HepG2 (cell line): ENCODE data around the gene TCF7L2. TPM values are rescaled to one million over a fixed set of nuclear protein-coding genes. Genes with fewer than 3 reads are reported as not detected.

ENCODE experiments used
- ATAC-seq: fragments of 200-7000 bp; cut with Tn5 transposase; 3 replicates; pipeline ENCODE4 v1.9.1; 2020; ENCODE audit warnings: mild to moderate bottlenecking, moderate library complexity
- BruUV-seq: library from RNA; stranded (reverse); fragments of 400-500 nt; replicated peaks from 2 replicates; lab custom pipeline; 2021; lab: Mats Ljungman, UMichigan
- CTCF ChIA-PET: fragments of 300-600 bp; formaldehyde crosslinking; extraction: SDS; loops from one replicate; lab custom pipeline; 2021; ENCODE audit warnings: low total read pairs, inconsistent platforms, low intra/inter-chr PET ratio; lab: Yijun Ruan, JAX
- POLR2A ChIA-PET: fragments of 350-600 bp; sonication (Branson Sonifier 250); formaldehyde crosslinking; loops from one replicate; lab custom pipeline; 2020; ENCODE audit warnings: antibody characterized with exemption, inconsistent platforms; lab: Yijun Ruan, JAX
- DNase-seq: peaks from one replicate; pipeline ENCODE4 v3.0.0-alpha.2; 2015; ENCODE audit warnings: low spot score
- FAIRE-seq: peaks from 3 replicates; lab custom pipeline; 2011; peaks lifted over from hg19 to GRCh38; lab: Jason Lieb, UNC
- H2AFZ ChIP-seq: one replicate; pipeline ENCODE4 v1.6.1; 2011; ENCODE audit warnings: low read length, inconsistent platforms
- H3K27ac ChIP-seq: fragments of 300-600 bp; 3 replicates; pipeline ENCODE4 v1.8.0; 2011; ENCODE audit warnings: mixed run types, mild to moderate bottlenecking, mixed read lengths, low read length, inconsistent platforms; ENCODE audit not compliant: insufficient read depth; ENCODE audit errors: extremely low read length
- H3K27me3 ChIP-seq, 2 experiments: fragments of 200-600 bp in 1 of 2; 2 replicates in 1 of 2; 3 replicates in 1 of 2; pipeline versions ENCODE4 v1.6.0 to v1.8.0; 2011; ENCODE audit warnings: low read length in 2 of 2, mild to moderate bottlenecking in 2 of 2, moderate library complexity in 2 of 2, inconsistent platforms in 1 of 2; ENCODE audit not compliant: insufficient read depth in 2 of 2, control insufficient read depth in 1 of 2
- H3K36me3 ChIP-seq, 2 experiments: fragments of 200-600 bp in 1 of 2; replicated peaks in 1 of 2; 2 replicates in 1 of 2; 3 replicates in 1 of 2; pipeline versions ENCODE4 v1.5.1 to v1.8.0; 2011; ENCODE audit warnings: low read length in 2 of 2, inconsistent platforms in 1 of 2; ENCODE audit not compliant: insufficient read depth in 2 of 2, control insufficient read depth in 1 of 2
- H3K4me1 ChIP-seq: 2 replicates; pipeline ENCODE4 v1.5.1; 2012; ENCODE audit warnings: low read length, inconsistent platforms; ENCODE audit not compliant: insufficient read depth
- H3K4me2 ChIP-seq: 2 replicates; pipeline ENCODE4 v1.6.0; 2011; ENCODE audit warnings: low read depth, low read length, inconsistent platforms
- H3K4me3 ChIP-seq, 3 experiments: fragments of 200-600 bp in 1 of 3; sonication (generic), shearing (Covaris generic) in 1 of 3; replicated peaks in 1 of 3; 2 replicates each; pipeline ENCODE4 v1.5.1; 2011 to 2016; ENCODE audit warnings: low read length in 3 of 3, inconsistent platforms in 2 of 3, low read depth in 2 of 3, mild to moderate bottlenecking in 2 of 3, control low read depth in 1 of 3, mixed read lengths in 1 of 3; ENCODE audit not compliant: insufficient read depth in 1 of 3
- H3K79me2 ChIP-seq: one replicate; pipeline ENCODE4 v1.6.1; 2011; ENCODE audit warnings: low read length, inconsistent platforms; ENCODE audit not compliant: insufficient read depth
- H3K9ac ChIP-seq: 2 replicates; pipeline ENCODE4 v1.6.0; 2011; ENCODE audit warnings: mild to moderate bottlenecking, low read depth, low read length, inconsistent platforms; ENCODE audit not compliant: insufficient read depth
- H3K9me3 ChIP-seq: 2 replicates; pipeline ENCODE4 v1.5.1; 2012; ENCODE audit warnings: mild to moderate bottlenecking, low read length
- H4K20me1 ChIP-seq: 2 replicates; pipeline ENCODE4 v1.6.0; 2011; ENCODE audit warnings: inconsistent platforms, mild to moderate bottlenecking, low read length, moderate library complexity; ENCODE audit not compliant: insufficient read depth
- ESRRA ChIP-seq: sonication (generic); formaldehyde crosslinking; IDR thresholded peaks from 2 replicates; pipeline ENCODE4 v1.5.1; 2020; ENCODE audit warnings: mild to moderate bottlenecking, low read depth, missing genetic modification reagents
- HNRNPH1 ChIP-seq: fragments of 200-400 bp; formaldehyde crosslinking; optimal IDR thresholded peaks from 2 replicates; pipeline ENCODE3; 2017; ENCODE audit warnings: mild to moderate bottlenecking, low read depth, low read length
- JUNB ChIP-seq: sonication (generic); formaldehyde crosslinking; IDR thresholded peaks from 2 replicates; pipeline ENCODE4 v1.8.0; 2022; ENCODE audit warnings: missing genetic modification reagents, mild to moderate bottlenecking, borderline replicate concordance
- PRMT3 ChIP-seq: sonication (generic); formaldehyde crosslinking; IDR thresholded peaks from 2 replicates; pipeline ENCODE4 v1.8.1; 2022; ENCODE audit warnings: low read depth, mild to moderate bottlenecking, moderate library complexity, missing genetic modification reagents, borderline replicate concordance
- SRSF4 ChIP-seq: fragments of 200-400 bp; formaldehyde crosslinking; IDR thresholded peaks from one replicate; pipeline ENCODE4 v1.6.1; 2018; ENCODE audit warnings: mild to moderate bottlenecking, low read depth, low read length, moderate library complexity; ENCODE audit not compliant: poor library complexity, severe bottlenecking
- THYN1 ChIP-seq: sonication (generic); formaldehyde crosslinking; IDR thresholded peaks from 2 replicates; pipeline ENCODE4 v1.8.1; 2023; ENCODE audit warnings: low read depth, mild to moderate bottlenecking, moderate library complexity, missing genetic modification reagents, borderline replicate concordance
- ZFX ChIP-seq: sonication (generic); formaldehyde crosslinking; IDR thresholded peaks from 2 replicates; pipeline ENCODE4 v1.4.0; 2020; ENCODE audit warnings: mild to moderate bottlenecking, low read depth, missing genetic modification reagents, moderate library complexity
- ZNF564 ChIP-seq: sonication (generic); formaldehyde crosslinking; IDR thresholded peaks from 2 replicates; pipeline ENCODE4 v1.8.1; 2023; ENCODE audit warnings: mild to moderate bottlenecking, missing genetic modification reagents
- ZNF569 ChIP-seq: sonication (generic); formaldehyde crosslinking; IDR thresholded peaks from 2 replicates; pipeline ENCODE4 v1.5.0; 2020; ENCODE audit warnings: mild to moderate bottlenecking, missing genetic modification reagents, moderate library complexity, borderline replicate concordance
- ZNF737 ChIP-seq: sonication (generic); formaldehyde crosslinking; IDR thresholded peaks from 2 replicates; pipeline ENCODE4 v1.5.0; 2020; ENCODE audit warnings: missing genetic modification reagents, mild to moderate bottlenecking, borderline replicate concordance
- ZNF782 ChIP-seq: sonication (generic); formaldehyde crosslinking; IDR thresholded peaks from 2 replicates; pipeline ENCODE4 v1.4.0; 2020; ENCODE audit warnings: missing genetic modification reagents, mild to moderate bottlenecking, borderline replicate concordance
- ZNF878 ChIP-seq: sonication (generic); formaldehyde crosslinking; IDR thresholded peaks from 2 replicates; pipeline ENCODE4 v1.8.1; 2023; ENCODE audit warnings: mild to moderate bottlenecking, missing genetic modification reagents, moderate library complexity
- WGBS: methylation state at CpG from one replicate; pipeline ENCODE4 v1.1.6; 2017; ENCODE audit warnings: low lambda C conversion rate; 5-methylcytosine and 5-hydroxymethylcytosine counted together
- in situ Hi-C: cut with HindIII; loops from 2 replicates; pipeline ENCODE4 v1.10.0; 2017; ENCODE audit warnings: low pct_unique_long_range_greater_than_20kb; ENCODE audit not compliant: extremely low pct_ligation_motif_present
- intact Hi-C: fragments of 100-400 bp; cut with micrococcal nuclease; formaldehyde crosslinking; loops from one replicate; pipeline ENCODE4 v1.10.0; 2022; ENCODE audit not compliant: unreplicated experiment
- polyA plus RNA-seq, 8 experiments: library from polyadenylated mRNA; depleted of rRNA in 3 of 8; stranded (reverse) in 7 of 8; unstranded in 1 of 8; fragments of >200 nt; fragmentation: Illumina TruSeq in 4 of 8; extraction: Trizol in 4 of 8; gene quantifications; 2 replicates each; pipeline versions ENCODE4 v1.2.1 to v1.2.3, GENCODE V29; 2011 to 2016; ENCODE audit warnings: low read depth in 4 of 8, missing spikeins in 1 of 8, mixed read lengths in 1 of 8; ENCODE audit not compliant: insufficient read depth in 1 of 8
- total RNA-seq, 5 experiments: library from RNA; depleted of rRNA; stranded (reverse); fragments of >200 nt; fragmentation: Illumina TruSeq; extraction: Trizol; gene quantifications; 2 replicates each; pipeline ENCODE4 v1.2.3, GENCODE V29; 2016; ENCODE audit warnings: low read depth in 1 of 5
- TF ChIP-seq, protein P1 (sequence below): sonication (generic); formaldehyde crosslinking; IDR thresholded peaks from 2 replicates; pipeline ENCODE4 v1.4.0; 2020; ENCODE audit warnings: mild to moderate bottlenecking, missing genetic modification reagents
- TF ChIP-seq, protein P2 (sequence below): sonication (generic); formaldehyde crosslinking; IDR thresholded peaks from 2 replicates; pipeline ENCODE4 v1.9.0; 2022; ENCODE audit warnings: missing genetic modification reagents, mild to moderate bottlenecking, borderline replicate concordance

Gene TCF7L2
- total and polyA plus RNA-seq, 2 of the 13 experiments (the other 11 are each of a cell fraction or from before 2014, with no cell fraction given) = 3.9 to 13.7 TPM

DNA sequence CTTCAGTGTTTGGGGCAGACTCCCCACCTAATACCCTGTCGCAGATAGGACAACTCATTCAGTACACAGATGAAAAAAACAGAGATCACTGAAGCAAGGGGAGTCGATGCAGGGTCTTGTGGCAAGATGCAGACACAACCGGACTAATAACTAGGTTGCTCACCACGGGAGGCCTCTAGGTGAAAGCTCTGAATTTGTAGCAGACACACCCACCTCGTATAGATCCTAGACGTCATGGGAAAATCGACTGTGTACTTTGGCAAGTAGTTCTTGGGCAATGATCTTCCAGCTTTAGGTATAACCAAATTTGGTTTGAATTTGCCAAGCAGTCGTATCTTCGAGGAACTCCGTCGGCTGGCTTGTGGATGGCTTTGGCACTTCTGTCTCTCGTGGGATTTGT is 88.1 kb downstream of the TCF7L2 start:
- peaks cover 20 to 42% of the 10 kb centered on the region in 2 experiments; a peak in 4 of 5 replicates for H3K36me3 ChIP-seq
- CTCF ChIA-PET = no interaction called here
- H3K9me3 ChIP-seq = no peaks in the 10 kb centered on the region
- H3K79me2 ChIP-seq = peaks cover 70% of the 10 kb centered on the region
- no peak overlapping the region for H3K27ac ChIP-seq
- in situ Hi-C loops = no loop called here
- peaks cover 61% of the 10 kb centered on the region for H4K20me1 ChIP-seq
- ATAC-seq (no peak), FAIRE-seq (no peak), DNase-seq (no peak)
- TF ChIP-seq HNRNPH1 (no peak), PRMT3 (no peak)
- no TSS peak for BruUV-seq
- H2AFZ ChIP-seq = no peak overlapping the region
- H3K9ac ChIP-seq = no peak overlapping the region
- POLR2A ChIA-PET = interaction anchor here (1.1 kb wide), 1 partner anchor 21 kb away, joined by 3 read pairs; no protein-coding TSS in a partner anchor
- intact Hi-C loops = no loop called here
- WGBS = 89% methylated on average over 12 of the region's 12 CpGs
- no peak overlapping the region for H3K4me2 ChIP-seq
- H3K4me3 ChIP-seq = no peak overlapping the region
- H3K4me1 ChIP-seq = peaks cover 28% of the 10 kb centered on the region
- no peaks in the 10 kb centered on the region for H3K27me3 ChIP-seq

DNA sequence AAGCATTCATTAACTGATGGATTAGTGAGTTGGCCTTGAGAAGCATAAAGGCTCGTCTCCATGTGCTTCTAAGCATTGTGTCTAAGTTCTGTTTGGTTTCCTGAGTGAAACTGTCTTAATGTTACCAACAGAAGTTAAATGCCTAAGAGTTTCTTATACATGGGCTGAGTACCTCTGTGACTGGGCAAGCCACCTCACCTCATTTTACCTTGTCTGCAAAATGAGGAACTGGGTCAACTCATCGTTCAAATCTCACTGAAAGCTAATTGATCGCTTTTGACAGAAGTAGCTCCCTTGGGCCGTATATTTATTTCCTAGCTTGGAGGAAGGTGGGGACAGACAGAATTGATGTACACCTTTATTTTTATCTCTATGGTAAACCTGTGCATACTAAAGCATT is 88.9 kb downstream of the TCF7L2 start:
- H2AFZ ChIP-seq = no peak overlapping the region
- in situ Hi-C loops = no loop called here
- H3K36me3 ChIP-seq = peaks cover 21 to 47% of the 10 kb centered on the region in 2 experiments; a peak in 4 of 5 replicates
- intact Hi-C loops = no loop called here
- H3K4me1 ChIP-seq = peaks cover 22% of the 10 kb centered on the region
- peaks cover 71% of the 10 kb centered on the region for H3K79me2 ChIP-seq
- BruUV-seq = no TSS peak
- no peak for DNase-seq
- no peak for ATAC-seq
- H3K9ac ChIP-seq = no peak overlapping the region
- H3K4me3 ChIP-seq = no peak overlapping the region
- H4K20me1 ChIP-seq = peaks cover 60% of the 10 kb centered on the region
- no peaks in the 10 kb centered on the region for H3K9me3 ChIP-seq
- ChIA-PET CTCF (no interaction called here), POLR2A (no interaction called here)
- no peak overlapping the region for H3K27ac ChIP-seq
- 98% methylated on average over 4 of the region's 4 CpGs for WGBS
- no peak overlapping the region for H3K4me2 ChIP-seq
- no peaks in the 10 kb centered on the region for H3K27me3 ChIP-seq
- FAIRE-seq = no peak
- TF ChIP-seq ZNF737 (no peak), ESRRA (CRISPR knock-in tag) (no peak), SRSF4 (no peak), JUNB (no peak), ZNF782 (CRISPR knock-in tag) (no peak), ZNF569 (CRISPR knock-in tag) (no peak), THYN1 (CRISPR knock-in tag) (no peak), ZNF878 (CRISPR knock-in tag) (no peak), ZFX (no peak), ZNF564 (CRISPR knock-in tag) (no peak)
- TF ChIP-seq, protein P1, sequence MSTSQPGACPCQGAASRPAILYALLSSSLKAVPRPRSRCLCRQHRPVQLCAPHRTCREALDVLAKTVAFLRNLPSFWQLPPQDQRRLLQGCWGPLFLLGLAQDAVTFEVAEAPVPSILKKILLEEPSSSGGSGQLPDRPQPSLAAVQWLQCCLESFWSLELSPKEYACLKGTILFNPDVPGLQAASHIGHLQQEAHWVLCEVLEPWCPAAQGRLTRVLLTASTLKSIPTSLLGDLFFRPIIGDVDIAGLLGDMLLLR (CRISPR knock-in tag) = no peak
- TF ChIP-seq, protein P2, sequence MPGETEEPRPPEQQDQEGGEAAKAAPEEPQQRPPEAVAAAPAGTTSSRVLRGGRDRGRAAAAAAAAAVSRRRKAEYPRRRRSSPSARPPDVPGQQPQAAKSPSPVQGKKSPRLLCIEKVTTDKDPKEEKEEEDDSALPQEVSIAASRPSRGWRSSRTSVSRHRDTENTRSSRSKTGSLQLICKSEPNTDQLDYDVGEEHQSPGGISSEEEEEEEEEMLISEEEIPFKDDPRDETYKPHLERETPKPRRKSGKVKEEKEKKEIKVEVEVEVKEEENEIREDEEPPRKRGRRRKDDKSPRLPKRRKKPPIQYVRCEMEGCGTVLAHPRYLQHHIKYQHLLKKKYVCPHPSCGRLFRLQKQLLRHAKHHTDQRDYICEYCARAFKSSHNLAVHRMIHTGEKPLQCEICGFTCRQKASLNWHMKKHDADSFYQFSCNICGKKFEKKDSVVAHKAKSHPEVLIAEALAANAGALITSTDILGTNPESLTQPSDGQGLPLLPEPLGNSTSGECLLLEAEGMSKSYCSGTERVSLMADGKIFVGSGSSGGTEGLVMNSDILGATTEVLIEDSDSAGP (CRISPR knock-in tag) = no peak
- TF ChIP-seq, all 625 proteins: peak for 0
